ENCODE measurements around the gene TPP1. TPM values are rescaled to one million over a fixed set of nuclear protein-coding genes. Genes with fewer than 3 reads are reported as not detected.

Gene TPP1
- total RNA-seq, 6 experiments from 2014 or later: 50.1 to 61.7 (median 54.1) TPM

- 0 out of 2 replicates have a peak overlapping the region, but pooled peaks have one; percentile 23 for H3K4me3 Mint-ChIP-seq
- peaks cover 21% of the 10 kb centered on the region for H3K36me3 Mint-ChIP-seq (ENCODE audit: low read depth)
Measured at GRCh38 chr11:6615882-6616585, 3.2 kb downstream of the TPP1 start.

GRCh38 chr11:6615046-6615445 is 4.2 kb downstream of the TPP1 start:
- H3K36me3 Mint-ChIP-seq (ENCODE audit: low read depth): peaks cover 31% of the 10 kb centered on the region
- H3K9me3 Mint-ChIP-seq: no peaks in the 10 kb centered on the region
- TF ChIP-seq CTCF (IDR thresholded peaks at IDR 0.05): no peak
- H3K27ac Mint-ChIP-seq: no peak overlapping the region
- peaks cover 15% of the 10 kb centered on the region for H3K4me1 Mint-ChIP-seq (ENCODE audit: low read depth)
- no peak for DNase-seq
- no peak overlapping the region for H3K4me3 Mint-ChIP-seq
- H3K27me3 Mint-ChIP-seq (ENCODE audit: insufficient read depth): peaks cover 2% of the 10 kb centered on the region; the same call in 1 of the 2 replicates

More at GRCh38 chr11:6615882-6616585, 3.2 kb downstream of the TPP1 start:
- TF ChIP-seq CTCF (IDR thresholded peaks at IDR 0.05): no peak
- Mint-ChIP-seq H3K27me3 (ENCODE audit: insufficient read depth) (peaks cover under 1% of the 10 kb centered on the region; the same call in 1 of the 2 replicates), H3K4me1 (ENCODE audit: low read depth) (peaks cover 5% of the 10 kb centered on the region), H3K9me3 (no peaks in the 10 kb centered on the region), H3K27ac (peak overlapping the region; percentile 75; the same call in 1 of the 2 replicates)
- peak; percentile 53 for DNase-seq

GRCh38 chr11:6614446-6614845 is 4.8 kb downstream of the TPP1 start:
- DNase-seq: no peak
- H3K4me1 Mint-ChIP-seq (ENCODE audit: low read depth): peaks cover 21% of the 10 kb centered on the region
- H3K9me3 Mint-ChIP-seq: no peaks in the 10 kb centered on the region
- H3K27ac Mint-ChIP-seq: no peak overlapping the region
- peaks cover 37% of the 10 kb centered on the region for H3K36me3 Mint-ChIP-seq (ENCODE audit: low read depth)
- peaks cover 2% of the 10 kb centered on the region; the same call in 1 of the 2 replicates for H3K27me3 Mint-ChIP-seq (ENCODE audit: insufficient read depth)
- TF ChIP-seq CTCF (IDR thresholded peaks at IDR 0.05): no peak
- no peak overlapping the region for H3K4me3 Mint-ChIP-seq

- no peak overlapping the region for H3K27ac Mint-ChIP-seq
- H3K9me3 Mint-ChIP-seq: no peaks in the 10 kb centered on the region
- peaks cover 2% of the 10 kb centered on the region for H3K27me3 Mint-ChIP-seq (ENCODE audit: insufficient read depth)
- no peak for TF ChIP-seq CTCF (IDR thresholded peaks at IDR 0.05)
- H3K4me3 Mint-ChIP-seq: no peak overlapping the region
- H3K4me1 Mint-ChIP-seq (ENCODE audit: low read depth): peaks cover 30% of the 10 kb centered on the region
- DNase-seq: no peak
- H3K36me3 Mint-ChIP-seq (ENCODE audit: low read depth): peaks cover 46% of the 10 kb centered on the region
Measured at GRCh38 chr11:6613496-6613895, 5.7 kb downstream of the TPP1 start.

- peaks cover 41% of the 10 kb centered on the region for H3K4me1 Mint-ChIP-seq (ENCODE audit: low read depth)
- H3K9me3 Mint-ChIP-seq: no peaks in the 10 kb centered on the region
- H3K4me3 Mint-ChIP-seq: peak within 1 kb of the TSS; percentile 91; the same call in 1 of the 2 replicates
- H3K27me3 Mint-ChIP-seq (ENCODE audit: insufficient read depth): peaks cover 2% of the 10 kb centered on the region
- H3K27ac Mint-ChIP-seq: no peak within 1 kb of the TSS; the same call in none of the 2 replicates
- peaks cover 56% of the 10 kb centered on the region for H3K36me3 Mint-ChIP-seq (ENCODE audit: low read depth)
- peak; percentile 70 for TF ChIP-seq CTCF (IDR thresholded peaks at IDR 0.05)
- peak; percentile 96 for DNase-seq
Measured at GRCh38 chr11:6612213-6613041, 6.8 kb downstream of the TPP1 start, which contains the start of gene TAF10. Gene TAF10 (minus strand): TSS chr11:6612216. CDS start chr11:6612189, 27 bp downstream.
